Measurements from ENCODE around the gene TBCD. TPM values are rescaled to one million over a fixed set of nuclear protein-coding genes. Genes with fewer than 3 reads are reported as not detected.

Gene TBCD
- total and polyA plus RNA-seq, 9 of the 15 experiments (the other 6 are each of a cell fraction or from before 2014, with no cell fraction given): 8.9 to 98.5 (median 28.0) TPM

GRCh38 chr17:82864713-82865248, 112.9 kb downstream of the TBCD start:
- no peaks in the 10 kb centered on the region for H3K9me3 ChIP-seq (replicated peaks; ENCODE audit: control insufficient read depth, insufficient read depth, low read depth, low read length)
- peaks cover 3% of the 10 kb centered on the region; the same call in 1 of the 3 replicates for H3K36me3 ChIP-seq (ENCODE audit: control insufficient read depth, insufficient read depth, low read length)
- peaks cover 52 to 87% of the 10 kb centered on the region in 2 experiments for H3K4me1 ChIP-seq (replicated peaks in 1 of 2; ENCODE audit: control insufficient read depth in 2 of 2, insufficient read depth in 2 of 2, low read length in 2 of 2)
- 79% methylated on average over 9 of the region's 16 CpGs for WGBS (ENCODE audit: insufficient coverage, low coverage, missing lambda C conversion rate)
- FAIRE-seq: no peak
- no peak overlapping the region for H3K4me3 ChIP-seq
- ChIA-PET CTCF (ENCODE audit: low intra/inter-chr PET ratio) (interaction anchor here (1.0 kb wide), 1 partner anchor 11 kb away, joined by 3 read pairs; no protein-coding TSS in a partner anchor), POLR2A (interaction anchor here (1.2 to 2.7 kb wide), 2 partner anchors 12 to 13 kb away, joined by 3 to 12 read pairs; no protein-coding TSS in a partner anchor)
- no peaks in the 10 kb centered on the region for H4K20me1 ChIP-seq (replicated peaks; ENCODE audit: control insufficient read depth, insufficient read depth, low read length)
- H3K27ac ChIP-seq (ENCODE audit: extremely low read depth, low read depth, low read length): peak overlapping the region; percentile 71; the same call in 1 of the 3 replicates
- peak overlapping the region in 1 of 2 experiments; percentile 87; a peak in 2 of 4 replicates for H3K9ac ChIP-seq (ENCODE audit: insufficient read depth in 1 of 2, low read depth in 2 of 2, low read length in 2 of 2)
- in situ Hi-C loops (cut with MboI): no loop called here
- peaks cover 5% of the 10 kb centered on the region for H3K9me1 ChIP-seq (ENCODE audit: control insufficient read depth, insufficient read depth, low read length)
- BruUV-seq (replicated peaks): no TSS peak
- TF ChIP-seq BDP1 (IDR thresholded peaks at IDR 0.05; ENCODE audit: insufficient read depth, insufficient read length) (no peak), SRF (CRISPR knock-in tag; IDR thresholded peaks at IDR 0.05) (no peak), SAP30 (IDR thresholded peaks at IDR 0.05; ENCODE audit: borderline replicate concordance, insufficient read depth, low read depth, low read length, poor library complexity, severe bottlenecking) (no peak), FOXA1 (IDR thresholded peaks at IDR 0.05; ENCODE audit: borderline replicate concordance) (no peak), EHMT2 (IDR thresholded peaks at IDR 0.05) (no peak), RNF2 (IDR thresholded peaks at IDR 0.05) (no peak), OTX1 (CRISPR knock-in tag; IDR thresholded peaks at IDR 0.05) (no peak), KLF16 (IDR thresholded peaks at IDR 0.05) (no peak), HDAC2 (IDR thresholded peaks at IDR 0.05) (no peak), DIDO1 (tag; IDR thresholded peaks at IDR 0.05; ENCODE audit: low read depth) (no peak), ADNP (tag; IDR thresholded peaks at IDR 0.05) (no peak)
- H3K27me3 ChIP-seq (ENCODE audit: control insufficient read depth in 2 of 2, insufficient read depth in 2 of 2, low read length in 2 of 2): no peaks in the 10 kb centered on the region
- no peak for ATAC-seq
- peaks cover 50% of the 10 kb centered on the region for H3K79me2 ChIP-seq (ENCODE audit: control insufficient read depth, insufficient read depth, low read length)
- no peak overlapping the region for H3K4me2 ChIP-seq (ENCODE audit: insufficient read depth, low read length)
- intact Hi-C loops (cut with micrococcal nuclease): no loop called here
- no peak overlapping the region for H2AFZ ChIP-seq (ENCODE audit: low read depth, low read length)
- no peak for DNase-seq (ENCODE audit: extremely low read depth in 1 of 4, low spot score in 3 of 4)
